ENCODE data around the gene HDX. TPM values are rescaled to one million over a fixed set of nuclear protein-coding genes. Genes with fewer than 3 reads are reported as not detected.

The HDX gene
- polyA plus RNA-seq, 3 donors: 2.1 to 3.9 (median 2.8) TPM

GRCh38 chrX:84453351-84454246 lies 48.7 kb downstream of the HDX start:
- Histone ChIP-seq H3K9ac (ENCODE audit: insufficient read depth, low read length, poor library complexity, severe bottlenecking) (no peak overlapping the region), H3K27ac (ENCODE audit: low read depth in 1 of 2, low read length in 2 of 2) (no peak overlapping the region), H3K27me3 (ENCODE audit: control insufficient read depth in 2 of 2, insufficient read depth in 2 of 2, low read length in 2 of 2) (no peaks in the 10 kb centered on the region), H3K36me3 (replicated peaks in 1 of 2; ENCODE audit: control insufficient read depth in 1 of 2, insufficient read depth in 2 of 2, low read length in 2 of 2) (no peaks in the 10 kb centered on the region), H3K4me3 (replicated peaks in 1 of 3; ENCODE audit: low read depth in 2 of 3, low read length in 3 of 3) (no peak overlapping the region), H3K4me1 (ENCODE audit: control insufficient read depth in 1 of 2, insufficient read depth in 2 of 2, low read length in 2 of 2) (no peaks in the 10 kb centered on the region), H2AFZ (ENCODE audit: insufficient read depth, low read depth, low read length, poor library complexity, severe bottlenecking) (no peak overlapping the region), H3K79me2 (ENCODE audit: insufficient read depth, low read length) (no peaks in the 10 kb centered on the region), H4K20me1 (ENCODE audit: insufficient read depth, low read length) (no peaks in the 10 kb centered on the region), H3K9me3 (replicated peaks in 1 of 2; ENCODE audit: control insufficient read depth in 1 of 2, insufficient read depth in 1 of 2, low read length in 2 of 2) (no peaks in the 10 kb centered on the region), H3K4me2 (replicated peaks; ENCODE audit: extremely low read depth, low read length, poor library complexity, severe bottlenecking) (no peak overlapping the region)
- no CpG with 5 or more reads among the region's 2 CpGs for WGBS (ENCODE audit: insufficient coverage)
- Mint-ChIP-seq H3K4me1 (no peaks in the 10 kb centered on the region), H3K27me3 (ENCODE audit: low read depth in 3 of 3) (no peaks in the 10 kb centered on the region), H3K9me3 (peaks cover 0 to 12% (median 5%) of the 10 kb centered on the region in 7 donors), H3K36me3 (peaks cover 0 to 1% of the 10 kb centered on the region in 2 donors), H3K4me3 (no peak overlapping the region), H3K27ac (no peak overlapping the region)
- intact Hi-C loops (cut with micrococcal nuclease): no loop called here
- no peak for DNase-seq
- no peak for TF ChIP-seq CTCF (IDR thresholded peaks at IDR 0.05)

GRCh38 chrX:84441143-84441542 lies 61.1 kb downstream of the HDX start:
- H2AFZ ChIP-seq (ENCODE audit: insufficient read depth, low read depth, low read length, poor library complexity, severe bottlenecking): no peak overlapping the region
- peaks cover 8 to 9% of the 10 kb centered on the region in 2 donors for H3K36me3 Mint-ChIP-seq
- no peak overlapping the region for H3K4me3 Mint-ChIP-seq
- peaks cover 7 to 17% (median 13%) of the 10 kb centered on the region in 7 donors for H3K9me3 Mint-ChIP-seq
- no peak overlapping the region for H3K4me2 ChIP-seq (replicated peaks; ENCODE audit: extremely low read depth, low read length, poor library complexity, severe bottlenecking)
- intact Hi-C loops (cut with micrococcal nuclease): no loop called here
- no CpG with 5 or more reads among the region's 1 CpG for whole genome bisulfite sequencing (ENCODE audit: insufficient coverage)
- H3K27ac ChIP-seq (ENCODE audit: low read depth in 1 of 2, low read length in 2 of 2): no peak overlapping the region
- no peaks in the 10 kb centered on the region for H3K4me1 ChIP-seq (ENCODE audit: control insufficient read depth in 1 of 2, insufficient read depth in 2 of 2, low read length in 2 of 2)
- no peaks in the 10 kb centered on the region for H3K27me3 ChIP-seq (ENCODE audit: control insufficient read depth in 2 of 2, insufficient read depth in 2 of 2, low read length in 2 of 2)
- H3K27me3 Mint-ChIP-seq (ENCODE audit: low read depth in 3 of 3): no peaks in the 10 kb centered on the region
- no peaks in the 10 kb centered on the region for H4K20me1 ChIP-seq (ENCODE audit: insufficient read depth, low read length)
- H3K9ac ChIP-seq (ENCODE audit: insufficient read depth, low read length, poor library complexity, severe bottlenecking): no peak overlapping the region
- TF ChIP-seq CTCF (IDR thresholded peaks at IDR 0.05): no peak
- H3K4me3 ChIP-seq (replicated peaks in 1 of 3; ENCODE audit: low read depth in 2 of 3, low read length in 3 of 3): no peak overlapping the region
- H3K36me3 ChIP-seq (replicated peaks in 1 of 2; ENCODE audit: control insufficient read depth in 1 of 2, insufficient read depth in 2 of 2, low read length in 2 of 2): peaks cover 0 to 5% of the 10 kb centered on the region in 2 donors
- peaks cover 0 to 9% of the 10 kb centered on the region in 2 donors for H3K9me3 ChIP-seq (replicated peaks in 1 of 2; ENCODE audit: control insufficient read depth in 1 of 2, insufficient read depth in 1 of 2, low read length in 2 of 2)
- no peaks in the 10 kb centered on the region for H3K79me2 ChIP-seq (ENCODE audit: insufficient read depth, low read length)
- no peak overlapping the region for H3K27ac Mint-ChIP-seq
- H3K4me1 Mint-ChIP-seq: no peaks in the 10 kb centered on the region
- DNase-seq: no peak

Measured in CD14-positive monocyte (primary cell).